Lung (tissue), 12 donors: ENCODE data around the gene PELI2. TPM values are rescaled to one million over a fixed set of nuclear protein-coding genes. Genes with fewer than 3 reads are reported as not detected.

Experiments used
- ATAC-seq: fragments of 200-7000 bp; cut with Tn5 transposase; one replicate; pipeline ENCODE4 v1.9.1; 2020; ENCODE audit warnings: moderate number of reproducible peaks; ENCODE audit not compliant: insufficient read depth, low FRiP score
- DNase-seq, 3 donors: peaks; one replicate each; pipeline ENCODE4 v3.0.0-alpha.2; 2013 to 2017
- H3K27ac ChIP-seq, 2 donors: one replicate each; pipeline ENCODE4 v1.5.1; 2013; ENCODE audit warnings: mild to moderate bottlenecking in 2 of 2, moderate library complexity in 2 of 2, control low read depth in 1 of 2, inconsistent platforms in 1 of 2, low read depth in 1 of 2, low read length in 1 of 2
- H3K27me3 ChIP-seq, 3 donors: one replicate each; pipeline ENCODE4 v1.5.1; 2013; ENCODE audit warnings: low read length in 2 of 3; ENCODE audit not compliant: control insufficient read depth in 3 of 3, insufficient read depth in 3 of 3
- H3K36me3 ChIP-seq, 4 donors: one replicate each; pipeline ENCODE4 v1.5.1; 2013; ENCODE audit warnings: low read length in 4 of 4, mild to moderate bottlenecking in 1 of 4, moderate library complexity in 1 of 4; ENCODE audit not compliant: control insufficient read depth in 4 of 4, insufficient read depth in 4 of 4
- H3K4me1 ChIP-seq, 5 donors: one replicate each; pipeline ENCODE4 v1.5.1; 2013; ENCODE audit warnings: low read length in 5 of 5, mild to moderate bottlenecking in 2 of 5, moderate library complexity in 1 of 5; ENCODE audit not compliant: control insufficient read depth in 5 of 5, insufficient read depth in 5 of 5
- H3K4me3 ChIP-seq: one replicate; pipeline ENCODE4 v1.5.1; 2013; ENCODE audit warnings: mild to moderate bottlenecking, control low read depth, moderate library complexity
- H3K9ac ChIP-seq, 2 donors: one replicate each; pipeline ENCODE4 v1.5.1; 2013; ENCODE audit warnings: low read length in 2 of 2, control low read depth in 1 of 2; ENCODE audit not compliant: insufficient read depth in 1 of 2
- H3K9me3 ChIP-seq, 4 donors: one replicate each; pipeline ENCODE4 v1.5.1; 2013; ENCODE audit warnings: low read length in 3 of 4, mild to moderate bottlenecking in 1 of 4, moderate library complexity in 1 of 4; ENCODE audit not compliant: control insufficient read depth in 4 of 4, insufficient read depth in 3 of 4
- CTCF ChIP-seq: IDR thresholded peaks from 2 replicates; pipeline ENCODE4 v1.5.1; 2012; ENCODE audit warnings: mild to moderate bottlenecking; ENCODE audit errors: control extremely low read depth, extremely low read depth
- WGBS, 2 donors: extraction: QIAGEN DNeasy Blood & Tissue Kit; methylation state at CpG; one replicate each; pipeline ENCODE4 v1.1.7; 2013; 5-methylcytosine and 5-hydroxymethylcytosine counted together
- polyA plus RNA-seq, 2 donors: library from polyadenylated mRNA; stranded (reverse); fragments of 200-250 nt; gene quantifications; one replicate each; pipeline ENCODE4 v1.2.1, GENCODE V29; 2013
- total RNA-seq, 2 donors: library from RNA; depleted of rRNA in 1 of 2; stranded (reverse); fragments of >200 nt in 1 of 2; gene quantifications; one replicate each; pipeline ENCODE4 v1.2.1, GENCODE V29; 2014 to 2021
- donor health status: control.
- donor health status: control.
- donor health status: Bipolar disorder and iron deficiency.
- donor health status: healthy.
- donor health status: DM: yes; HTN: yes; CAD: no.

PELI2 gene
- total and polyA plus RNA-seq, 4 donors: 3.8 to 21.1 (median 8.5) TPM

DNA sequence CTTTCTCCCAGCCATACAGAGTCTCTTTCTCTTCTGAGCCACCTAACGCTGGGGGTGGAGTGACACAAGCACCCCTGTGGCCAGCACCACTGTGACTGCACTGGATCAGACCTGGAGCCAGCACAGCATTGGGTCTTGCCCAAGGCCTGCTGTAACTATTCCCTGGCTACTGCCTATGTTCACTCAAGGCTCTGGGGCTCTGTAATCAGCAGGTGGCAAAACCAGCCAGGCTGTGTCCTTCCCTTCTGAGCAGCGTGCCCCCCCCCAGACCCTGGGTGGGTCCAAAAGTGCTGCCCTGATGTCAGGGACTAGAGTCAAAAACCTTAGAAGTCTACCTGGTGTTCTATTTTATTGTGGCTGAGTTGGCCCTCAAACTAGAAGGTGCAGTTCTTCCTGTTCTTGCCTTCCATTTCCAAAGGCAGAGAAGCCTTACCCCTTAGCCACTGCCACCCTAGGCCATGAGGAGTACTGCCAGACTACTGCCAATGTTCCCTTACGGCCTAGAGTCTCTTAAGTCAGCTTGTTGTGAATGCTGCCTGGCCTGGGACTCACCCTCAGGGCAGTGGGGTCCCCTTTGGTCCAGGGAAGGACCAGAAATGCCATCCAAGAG is 49.9 kb downstream of the PELI2 start:
- 92 to 100% methylated on average over 3 of the region's 3 CpGs for WGBS, 2 donors
- Histone ChIP-seq H3K4me1 (peaks cover 0 to 21% (median 0%) of the 10 kb centered on the region in 5 donors), H3K9ac (no peak overlapping the region), H3K27ac (no peak overlapping the region), H3K27me3 (no peaks in the 10 kb centered on the region), H3K36me3 (no peaks in the 10 kb centered on the region), H3K4me3 (no peak overlapping the region), H3K9me3 (peaks cover 0 to 6% (median 0%) of the 10 kb centered on the region in 4 donors)
- ATAC-seq (no peak), DNase-seq (no peak)
- TF ChIP-seq CTCF: no peak

GRCh38 chr14:56170028-56170427 is 51.8 kb downstream of the PELI2 start:
- H3K9me3 ChIP-seq: peaks cover 0 to 3% (median 0%) of the 10 kb centered on the region in 4 donors
- H3K4me3 ChIP-seq: no peak overlapping the region
- H3K27ac ChIP-seq: no peak overlapping the region
- no peak for DNase-seq
- ATAC-seq: no peak
- WGBS, 2 donors: 94 to 96% methylated on average over 6 of the region's 6 CpGs
- H3K4me1 ChIP-seq: peaks cover 0 to 25% (median 0%) of the 10 kb centered on the region in 5 donors
- no peak for TF ChIP-seq CTCF
- H3K9ac ChIP-seq: no peak overlapping the region
- H3K27me3 ChIP-seq: no peaks in the 10 kb centered on the region
- H3K36me3 ChIP-seq: peaks cover 0 to 2% (median 0%) of the 10 kb centered on the region in 4 donors

DNA sequence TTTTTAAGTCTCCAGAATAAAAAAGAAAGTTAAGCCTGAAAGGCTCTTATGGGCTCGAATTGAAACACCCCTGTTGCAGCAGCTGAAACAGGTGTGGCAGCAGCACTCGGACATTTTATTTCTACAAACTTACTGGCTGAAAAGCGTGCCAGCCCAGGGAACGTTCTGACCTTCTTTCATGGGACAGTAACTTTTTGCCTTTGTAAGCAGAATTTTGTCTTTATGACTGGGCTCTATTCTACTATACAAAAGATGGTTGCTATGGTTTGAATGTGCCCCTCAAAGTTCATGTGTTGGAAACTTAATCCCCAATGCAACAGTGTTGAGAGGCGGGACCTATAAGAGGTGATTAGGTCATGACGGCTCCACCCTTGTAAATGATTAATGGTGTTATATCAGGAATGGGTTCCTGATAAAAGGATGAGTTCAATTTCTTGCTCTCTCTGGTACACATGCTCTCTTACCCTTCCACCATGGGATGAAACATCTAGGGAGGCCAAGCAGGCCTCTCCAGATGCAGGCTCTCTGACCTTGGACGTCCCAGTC is 52.7 kb downstream of the PELI2 start:
- H3K4me3 ChIP-seq: no peak overlapping the region
- no peaks in the 10 kb centered on the region for H3K9me3 ChIP-seq
- no peak overlapping the region for H3K27ac ChIP-seq
- DNase-seq (no peak), ATAC-seq (no peak)
- H3K27me3 ChIP-seq: no peaks in the 10 kb centered on the region
- H3K9ac ChIP-seq: no peak overlapping the region
- H3K4me1 ChIP-seq: peaks cover 0 to 25% (median 0%) of the 10 kb centered on the region in 5 donors
- WGBS, 2 donors: 76 to 83% methylated on average over 7 of the region's 7 CpGs
- peaks cover 0 to 2% (median 0%) of the 10 kb centered on the region in 4 donors for H3K36me3 ChIP-seq
- TF ChIP-seq CTCF: no peak
